Measurements from ENCODE around the gene MXRA8.
"Not testable (repeated sequence)": the region's sequence is repeated elsewhere in the genome, so short reads cannot be mapped to it uniquely, and the experiment has no call there.

Gene MXRA8

GRCh38 chr1:1391225-1391624, 32.9 kb upstream of the MXRA8 start:
- no peak for DNase-seq

DNA sequence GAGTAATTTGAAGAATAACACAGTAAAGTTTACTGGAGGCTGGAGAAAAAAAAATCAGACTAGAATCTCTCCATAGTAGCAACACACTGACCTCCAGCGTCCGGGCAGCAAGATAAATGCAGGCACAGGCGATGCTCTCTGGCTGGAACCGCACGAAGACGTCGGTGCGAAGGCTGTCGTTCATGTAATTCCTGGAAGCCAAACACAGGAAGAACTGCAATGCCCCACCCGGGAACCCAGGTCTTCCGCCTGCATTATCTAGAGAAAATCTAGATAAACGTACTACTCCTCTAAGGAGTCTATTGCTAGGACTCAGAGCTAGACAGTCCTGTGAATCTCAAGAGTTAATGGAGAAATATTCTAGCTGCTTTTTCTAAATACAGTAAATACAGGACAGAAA, 32.3 kb upstream of the MXRA8 start:
- DNase-seq: no peak

DNA sequence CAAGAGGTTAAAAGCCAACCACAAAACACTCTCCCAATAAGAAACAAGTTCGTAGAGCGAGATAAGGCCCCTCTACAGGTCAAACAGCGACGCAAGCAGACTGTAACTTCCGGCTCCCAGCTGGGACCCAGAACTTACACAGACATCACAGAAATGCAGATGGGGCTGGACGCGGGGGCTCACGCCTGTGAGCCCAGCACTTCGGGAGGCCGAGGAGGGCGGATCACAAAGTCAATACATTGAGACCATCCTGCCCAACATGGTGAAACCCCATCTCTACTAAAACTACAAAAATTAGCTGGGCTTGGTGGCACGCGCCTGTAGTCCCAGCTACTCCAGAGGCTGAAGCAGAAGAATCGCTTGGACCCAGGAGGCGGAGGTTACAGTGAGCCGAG, 29.7 kb upstream of the MXRA8 start:
- DNase-seq: no peak

GRCh38 chr1:1387098-1388077, 29.0 kb upstream of the MXRA8 start:
- no peak for DNase-seq

DNA sequence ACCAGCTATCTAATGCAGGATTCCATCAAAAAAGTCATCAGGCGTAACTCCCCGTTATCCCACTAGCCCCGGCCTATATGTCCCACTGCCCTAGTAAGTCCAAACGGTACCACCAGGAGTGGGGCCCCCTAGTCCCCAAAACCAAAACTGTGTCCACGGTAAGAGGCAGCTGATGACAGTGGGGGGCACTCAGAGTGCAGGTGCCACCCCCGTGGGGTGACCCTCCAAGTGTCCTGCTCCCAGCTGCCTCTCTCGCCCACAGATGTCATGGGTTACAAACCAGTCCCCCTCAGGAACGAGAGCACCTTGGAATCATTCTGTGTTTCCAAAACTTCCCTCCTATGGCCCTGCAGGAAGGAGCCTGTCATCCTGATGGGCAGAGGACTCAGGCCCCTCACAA, 27.6 kb upstream of the MXRA8 start:
- DNase-seq: no peak

- not testable (repeated sequence) for DNase-seq
Observed at GRCh38 chr1:1385339-1385738, 27.0 kb upstream of the MXRA8 start.

- no peak for DNase-seq
Observed at GRCh38 chr1:1381294-1381693, 22.9 kb upstream of the MXRA8 start.

- no peak for DNase-seq
Observed at GRCh38 chr1:1380860-1381259, 22.5 kb upstream of the MXRA8 start.

DNA sequence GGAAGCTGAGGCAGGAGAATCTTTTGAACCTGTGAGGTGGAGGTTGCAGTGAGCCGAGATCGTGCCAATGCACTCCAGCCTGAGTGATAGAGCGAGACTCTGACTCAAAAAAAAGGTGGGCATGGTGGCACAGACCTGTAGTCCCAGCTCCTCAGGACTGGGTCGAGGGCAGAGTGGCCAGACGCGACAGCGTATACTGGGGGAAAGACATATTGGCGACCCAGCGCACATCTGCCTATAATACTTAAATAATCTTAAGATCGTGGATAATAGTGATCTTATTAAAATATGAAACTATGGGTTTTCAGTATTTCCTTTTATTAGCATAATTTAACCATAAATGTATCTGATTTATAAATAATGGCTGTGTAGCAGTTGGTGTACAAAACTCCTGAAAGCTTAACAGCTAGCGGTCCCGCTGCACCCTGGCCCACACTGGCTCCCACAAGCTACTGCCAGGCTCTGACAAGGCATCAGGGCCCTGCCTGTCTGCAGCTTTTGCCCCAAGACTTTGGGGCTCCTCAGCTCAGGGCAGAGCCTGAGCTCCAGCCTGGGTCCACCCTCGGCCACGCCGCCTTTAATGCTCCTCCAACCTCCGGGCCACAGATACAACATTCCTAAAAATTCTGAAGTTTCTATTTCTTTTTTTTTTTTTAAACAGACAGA, 19.3 kb upstream of the MXRA8 start:
- DNase-seq: no peak

GRCh38 chr1:1376551-1377226, 18.3 kb upstream of the MXRA8 start:
- DNase-seq: no peak

DNA sequence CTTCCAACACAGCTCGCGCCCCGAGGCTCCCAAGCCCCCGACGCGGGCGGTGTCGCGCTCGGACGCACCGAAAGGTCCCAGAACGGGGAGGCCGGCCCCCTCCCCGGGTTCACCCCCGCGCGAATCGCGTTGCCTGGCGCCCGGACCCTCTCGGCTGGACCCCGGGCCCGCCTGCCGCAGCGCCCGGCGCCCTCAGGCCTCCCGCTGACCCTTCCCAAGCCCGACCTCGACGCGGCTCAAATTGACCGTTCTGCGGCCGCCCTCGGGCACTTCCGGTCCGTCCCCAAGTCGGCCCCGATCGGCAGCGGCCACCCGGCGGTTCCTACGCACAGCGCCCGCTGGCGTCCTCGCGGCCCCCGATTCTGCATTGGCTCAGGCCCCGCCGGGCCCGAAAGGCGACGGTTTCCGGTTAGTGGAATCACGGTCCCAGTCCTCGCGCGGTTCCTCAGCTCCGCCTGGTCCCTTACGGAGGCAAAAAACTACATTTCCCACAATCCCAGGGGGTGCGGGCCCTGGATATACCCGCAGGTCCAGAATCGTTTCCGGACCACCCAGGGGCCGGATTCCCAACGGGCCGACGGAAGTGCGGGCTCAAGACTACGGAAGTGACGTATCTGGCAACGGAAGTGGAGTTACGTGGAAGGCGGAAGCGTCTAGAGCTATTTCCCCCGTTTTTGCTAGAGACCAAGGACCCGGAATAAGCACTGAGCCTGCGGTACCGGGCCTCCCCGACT, 16.7 kb upstream of the MXRA8 start, which contains the start of gene AURKAIP1:
TSS of gene AURKAIP1 (minus strand) at position 279 of the 734 bp plus-strand sequence. CDS start 451 bp downstream, outside the sequence.
- DNase-seq: peak; percentile 91

DNA sequence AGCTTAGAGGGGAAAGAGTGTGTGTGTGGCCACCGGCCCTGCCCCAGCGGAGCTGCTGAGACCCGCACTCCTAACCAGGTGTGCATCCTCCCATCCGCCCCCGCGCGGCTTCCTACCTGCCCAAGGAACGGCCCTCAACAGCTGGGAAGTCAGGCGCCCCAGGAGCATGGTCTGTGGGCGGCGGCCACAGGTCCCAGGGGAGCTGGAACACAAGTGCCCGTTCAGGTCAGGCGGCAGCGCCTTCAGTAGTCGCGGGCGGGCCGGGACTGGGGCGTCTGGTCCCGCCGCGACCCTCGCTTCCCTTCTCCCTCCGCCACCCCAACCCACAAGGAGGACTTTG, 16.2 kb upstream of the MXRA8 start:
- no peak for DNase-seq

DNA sequence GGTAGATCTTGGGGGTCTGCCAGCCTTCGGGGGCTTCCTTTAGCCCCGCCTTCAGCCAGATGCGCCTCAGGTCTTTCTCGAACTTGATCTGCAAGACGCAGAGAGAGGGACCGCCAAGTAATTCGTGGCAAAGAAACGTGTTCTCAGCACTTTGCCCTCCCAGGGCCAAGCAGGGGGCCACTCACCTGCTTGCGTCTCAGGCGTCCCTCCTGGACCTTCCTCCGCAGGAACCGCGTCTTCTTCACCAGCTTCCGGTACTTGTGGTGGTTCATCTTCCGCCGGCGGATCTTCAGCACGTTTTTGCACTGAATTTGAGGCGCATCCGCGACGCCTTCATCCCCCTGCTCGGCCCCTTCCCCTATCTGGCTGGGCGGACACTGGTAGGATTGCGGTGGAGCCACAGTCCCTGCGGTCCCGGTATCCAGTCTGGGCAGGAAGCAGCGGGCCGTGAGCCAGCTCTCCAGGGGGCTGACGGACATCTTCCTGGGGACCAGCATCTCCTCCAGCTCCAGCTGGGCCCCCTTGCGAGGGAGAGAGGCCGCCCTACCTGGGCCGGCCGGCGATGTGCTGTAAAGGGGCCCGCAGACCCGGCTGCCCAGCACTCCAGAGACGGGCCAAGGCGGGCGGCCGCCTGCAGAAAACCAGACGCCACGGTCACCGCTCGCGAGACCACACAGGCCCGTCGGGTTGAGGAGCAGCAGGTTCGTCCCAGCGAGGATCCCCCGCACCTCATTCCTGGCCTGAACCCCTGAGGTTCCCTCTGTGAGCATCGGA, 15.6 kb upstream of the MXRA8 start:
- DNase-seq: no peak

DNA sequence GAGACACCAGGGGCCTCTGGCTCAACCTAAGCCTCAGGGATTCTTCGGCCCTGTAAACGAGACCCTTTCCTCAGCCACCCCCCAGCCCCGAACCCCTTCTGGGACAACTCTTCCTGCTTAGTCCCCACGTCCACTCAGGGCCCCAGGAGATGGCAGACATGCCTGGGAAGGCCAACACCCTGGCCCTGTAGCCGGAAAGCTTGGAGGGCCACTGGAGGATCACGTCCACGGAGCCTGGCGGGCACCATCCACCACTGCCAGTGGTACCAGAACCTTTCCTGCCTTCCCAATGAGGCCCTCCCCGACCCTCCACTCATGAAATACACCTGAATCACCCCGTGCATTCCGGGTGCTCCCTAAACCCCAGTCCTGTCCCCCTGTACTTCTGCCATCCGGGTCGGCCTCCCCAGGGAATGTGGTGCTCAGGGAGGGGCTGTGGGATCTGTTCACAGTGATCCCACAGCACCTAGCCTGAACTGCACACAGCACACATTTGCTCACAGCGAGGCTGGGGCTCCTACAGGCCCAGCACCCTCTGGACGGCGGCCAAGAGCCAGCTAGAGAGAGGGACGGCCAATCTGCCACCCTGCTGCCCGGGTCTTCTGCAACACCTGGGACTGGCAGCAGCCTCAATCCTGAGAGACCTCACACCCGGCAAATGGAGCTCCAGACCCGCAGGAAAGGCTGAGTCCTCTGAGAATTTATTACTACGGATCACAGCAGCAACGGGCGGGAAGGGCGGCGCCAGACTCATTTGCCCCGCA, 14.9 kb upstream of the MXRA8 start:
- no peak for DNase-seq

DNA sequence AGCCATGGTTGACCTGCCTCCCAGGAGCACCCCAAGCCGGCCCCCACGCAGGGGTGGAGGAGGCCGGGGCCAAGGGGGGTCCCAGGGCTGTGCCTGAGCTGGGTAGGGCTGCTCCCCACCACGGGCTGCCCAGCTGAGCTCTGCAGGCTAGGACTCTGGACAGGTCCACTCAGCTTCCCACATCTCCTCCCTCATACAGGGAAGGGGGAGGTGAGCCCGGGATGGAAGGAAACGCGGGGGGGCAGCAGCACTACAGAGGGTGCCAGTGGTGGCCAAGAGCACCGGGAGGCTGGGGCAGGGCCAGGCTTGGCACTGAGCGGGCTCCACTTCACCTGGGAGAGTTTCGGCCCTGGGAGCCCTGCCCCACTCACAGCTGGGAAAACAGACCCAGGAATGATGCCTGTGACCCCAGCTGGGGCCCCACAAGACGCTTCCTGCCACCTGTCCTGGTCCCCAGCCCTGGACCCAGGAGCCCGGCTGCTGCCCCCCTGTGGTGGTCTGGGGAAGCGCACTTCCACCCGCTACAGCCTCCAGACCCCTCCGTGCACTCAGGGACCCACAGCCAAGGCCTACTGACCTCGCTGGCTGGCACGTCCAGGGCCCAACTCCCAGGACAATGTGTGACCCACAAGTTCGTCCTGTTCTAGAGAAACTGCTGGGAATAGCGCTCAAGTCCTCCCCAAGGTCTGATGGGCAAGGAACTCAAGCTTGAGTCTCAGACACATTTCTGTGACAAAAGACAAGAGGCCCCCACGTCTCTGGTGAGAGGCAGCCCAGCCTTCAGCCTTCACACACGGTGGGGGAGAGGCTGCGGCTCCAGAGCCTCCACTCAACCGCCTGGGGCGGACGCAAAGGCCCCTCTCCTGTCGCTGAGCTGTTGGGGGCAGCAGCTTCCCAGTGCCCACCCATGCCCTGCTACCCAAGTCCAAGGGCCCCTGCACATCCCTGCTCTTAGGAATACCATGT, 13.7 kb upstream of the MXRA8 start:
- peak; percentile 80 for DNase-seq

DNA sequence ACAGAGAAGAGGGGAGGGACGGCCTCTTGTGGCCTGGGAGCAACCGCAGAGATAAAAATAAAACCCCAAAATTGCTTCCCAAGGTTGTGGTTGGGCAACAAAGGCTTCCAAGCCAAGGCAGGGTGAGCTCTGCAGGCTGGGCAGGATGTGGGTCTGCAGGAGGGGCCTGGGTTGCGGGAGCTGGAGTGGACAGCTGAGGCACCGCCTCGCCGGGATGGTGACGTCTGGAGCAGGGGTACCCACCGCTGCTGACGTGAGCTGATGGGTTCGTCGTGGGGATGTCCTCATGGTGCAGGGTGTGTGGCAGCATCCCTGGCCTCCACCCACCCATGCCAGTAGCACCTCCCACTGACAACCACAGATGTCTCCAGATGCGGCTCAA, 13.0 kb upstream of the MXRA8 start:
- DNase-seq: no peak

DNA sequence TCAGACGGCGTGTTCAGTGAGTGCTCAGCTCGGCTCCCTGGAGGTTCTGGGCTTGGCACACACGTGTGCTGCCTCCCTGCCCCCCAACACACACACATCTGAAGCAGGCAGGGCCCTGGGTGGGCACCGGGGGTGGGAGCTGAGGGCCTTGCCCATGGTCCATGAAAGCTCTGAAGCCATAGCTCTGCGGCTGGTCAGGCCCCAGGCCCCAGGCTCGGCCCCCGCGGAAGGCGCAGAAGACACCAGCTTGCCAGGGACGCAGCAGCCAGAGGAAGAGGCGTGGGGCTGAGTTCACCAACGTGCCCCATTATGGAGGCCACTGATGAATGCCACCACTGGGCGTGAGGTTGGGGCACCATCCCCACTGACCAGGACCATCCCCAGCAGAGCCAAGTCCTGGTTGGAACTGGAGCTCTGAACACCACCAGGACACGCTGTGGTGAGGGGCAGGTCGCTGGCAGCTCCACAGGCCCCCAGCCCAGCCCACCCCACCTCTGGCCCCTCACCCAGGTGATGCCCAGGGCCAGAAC, 12.5 kb upstream of the MXRA8 start:
- DNase-seq: no peak

DNA sequence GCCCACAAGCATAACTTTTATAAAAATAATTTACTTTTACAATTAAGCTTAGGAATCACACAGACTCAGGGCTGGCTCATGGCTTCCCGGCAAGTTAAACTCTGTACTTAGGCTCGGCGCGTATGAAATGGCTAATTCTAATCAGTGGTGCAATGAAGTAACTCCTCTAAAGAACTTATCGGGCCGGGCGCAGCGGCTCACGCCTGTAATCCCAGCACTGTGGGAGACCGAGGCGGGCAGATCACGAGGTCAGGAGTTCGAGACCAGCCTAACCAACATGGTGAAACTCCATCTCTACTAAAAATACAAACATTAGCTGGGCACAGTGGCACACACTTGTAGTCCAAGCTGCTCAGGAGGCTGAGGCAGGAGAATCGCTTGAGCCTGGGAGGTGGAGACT, 11.7 kb upstream of the MXRA8 start:
- not testable (repeated sequence) for DNase-seq

DNA sequence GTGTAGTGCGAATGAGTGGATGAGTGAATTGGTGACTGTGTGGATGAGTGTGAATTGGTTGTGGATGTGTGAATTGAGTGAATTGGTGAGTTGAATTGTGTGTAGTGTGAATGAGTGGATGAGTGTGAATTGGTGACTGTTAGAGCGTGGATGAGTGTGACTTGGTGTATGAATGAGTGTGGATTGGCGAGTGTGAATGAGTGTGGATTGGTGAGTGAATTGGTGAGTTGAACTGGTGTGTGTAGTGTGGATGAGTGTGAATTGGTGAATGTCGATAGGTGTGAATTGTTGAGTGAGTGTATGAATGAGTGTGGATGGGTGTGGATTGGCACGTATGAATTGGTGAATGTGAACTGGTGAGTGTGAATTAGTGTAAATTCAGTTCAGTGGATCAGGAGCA, 9.0 kb upstream of the MXRA8 start:
- no peak for DNase-seq

- DNase-seq: no peak
Observed at GRCh38 chr1:1366699-1367066, 8.3 kb upstream of the MXRA8 start.
